NCI-H226 (cell line): Measurements from ENCODE around the gene RAB39A.

Source experiments
- DNase-seq: peaks from one replicate; pipeline ENCODE4 v3.0.0-alpha.2; 2015

RAB39A gene

DNA sequence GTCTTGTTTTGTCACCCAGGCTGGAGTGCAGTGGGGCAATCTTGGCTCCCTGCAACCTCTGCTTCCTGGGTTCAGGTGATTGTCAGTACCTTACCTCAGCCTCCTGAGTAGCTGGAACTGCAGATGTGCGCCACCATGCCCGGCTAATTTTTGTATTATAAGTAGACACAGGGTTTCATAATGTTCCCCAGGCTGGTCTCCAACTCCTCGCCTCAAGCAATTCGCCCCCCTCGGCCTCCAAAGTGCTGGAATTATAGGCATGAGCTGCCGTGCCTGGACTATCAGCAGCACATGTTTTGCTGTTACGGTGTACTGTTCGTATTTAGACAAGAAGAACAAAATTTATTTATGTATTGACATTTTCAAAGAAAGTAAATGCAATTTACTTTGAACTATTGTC, 34.8 kb downstream of the RAB39A start:
- DNase-seq = no peak

- DNase-seq = no peak
These were observed 41.0 kb downstream of the RAB39A start for GRCh38 chr11:107969219-107969618.

DNA sequence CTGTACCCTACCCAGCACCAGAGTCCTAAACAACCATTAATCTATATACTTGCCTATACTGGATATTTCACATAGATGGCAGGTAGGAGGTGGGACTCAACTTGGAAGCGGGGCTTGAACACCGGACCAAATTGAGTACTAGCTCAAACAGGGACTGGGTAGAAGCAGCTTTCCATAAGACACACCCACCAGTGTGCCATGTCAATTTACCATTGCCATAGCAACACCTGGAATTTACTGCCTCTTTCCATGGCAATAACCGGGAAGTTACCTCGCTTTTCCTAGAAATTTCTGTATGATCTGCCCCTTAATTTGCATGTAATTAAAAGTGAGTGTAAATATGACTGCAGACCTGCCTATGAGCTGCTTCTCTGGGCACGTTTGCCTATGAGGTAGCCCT, 41.8 kb downstream of the RAB39A start:
- DNase-seq = no peak

GRCh38 chr11:107973641-107974040, 45.4 kb downstream of the RAB39A start:
- no peak for DNase-seq

DNA sequence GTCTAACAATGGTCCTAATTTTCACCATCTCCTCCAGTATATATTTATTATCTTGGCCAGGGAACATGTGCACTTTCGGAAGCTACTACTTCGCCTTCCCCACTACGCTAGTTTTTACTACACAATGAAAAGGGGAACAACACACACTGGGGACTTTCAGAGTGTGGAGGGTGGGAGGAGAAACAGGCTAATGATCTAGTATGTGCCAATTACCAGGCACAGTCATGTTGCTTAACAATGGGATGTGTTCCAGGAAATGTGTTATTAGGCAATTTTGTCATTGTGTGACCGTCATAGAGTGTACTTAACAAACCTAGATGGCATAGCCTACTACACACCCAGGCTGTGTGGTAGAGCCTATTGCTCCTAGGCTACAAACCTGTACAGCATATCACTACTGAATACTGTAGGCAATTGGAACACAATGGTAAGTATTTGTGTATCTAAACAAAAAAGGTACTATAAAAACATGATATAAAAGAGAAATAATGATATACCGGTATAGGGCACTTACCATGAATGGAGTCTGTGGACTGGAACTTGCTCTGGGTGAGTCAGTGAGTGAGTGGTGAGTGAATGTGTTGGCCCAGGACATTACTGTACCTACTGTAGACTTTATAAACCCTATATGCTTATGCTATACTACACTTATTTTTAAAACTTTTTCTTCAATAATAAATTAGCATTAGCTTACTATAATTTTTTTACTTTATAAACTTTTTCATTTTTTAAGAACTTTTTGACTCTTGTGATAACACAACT, 60.3 kb downstream of the RAB39A start:
- DNase-seq = no peak

GRCh38 chr11:107991868-107992414, 63.7 kb downstream of the RAB39A start:
- DNase-seq = no peak

GRCh38 chr11:107996006-107996776, 67.9 kb downstream of the RAB39A start:
- DNase-seq = no peak

DNA sequence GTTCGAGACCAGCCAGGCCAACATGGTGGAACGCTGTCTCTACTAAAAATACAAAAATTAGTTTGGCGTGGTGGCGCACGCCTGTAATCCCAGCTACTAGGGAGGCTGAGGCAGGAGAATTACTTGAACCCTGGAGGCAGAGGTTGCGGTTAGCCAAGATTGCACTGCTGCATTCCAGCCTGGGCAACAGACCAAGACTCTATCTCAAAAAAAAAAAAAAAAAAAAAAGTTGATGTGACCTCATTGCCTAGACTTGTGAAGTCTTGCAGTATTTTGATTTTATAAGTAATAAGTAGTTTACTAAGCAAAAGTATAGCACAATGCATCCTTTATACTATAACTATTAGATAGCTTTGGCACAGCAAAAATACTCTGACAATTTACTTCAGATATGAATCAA, 70.5 kb downstream of the RAB39A start:
- DNase-seq = peak; percentile 3

- DNase-seq = peak; percentile 69
These were observed 71.7 kb downstream of the RAB39A start for GRCh38 chr11:107999759-108000455.

- no peak for DNase-seq
These were observed 74.2 kb downstream of the RAB39A start for GRCh38 chr11:108002476-108002875.

DNA sequence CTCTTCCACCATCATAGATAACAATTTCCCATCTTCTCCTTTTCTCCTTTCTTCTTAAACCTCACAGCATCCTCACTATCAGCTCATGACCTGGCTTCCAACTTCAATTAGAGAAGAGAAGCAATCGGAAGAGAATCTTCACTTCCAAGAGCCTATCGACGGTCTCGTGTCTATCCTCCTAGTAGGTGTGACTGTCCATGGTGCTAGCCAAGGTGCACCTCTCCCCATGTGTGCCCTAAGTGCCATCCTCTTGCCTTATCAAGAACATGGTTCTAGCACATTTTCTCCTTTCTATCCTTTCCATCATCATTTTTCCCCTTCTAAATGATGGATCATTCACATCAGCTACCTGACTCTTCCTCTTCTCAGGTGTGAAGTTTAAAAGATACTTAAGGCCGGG, 75.4 kb downstream of the RAB39A start:
- DNase-seq = no peak

GRCh38 chr11:108007819-108008218, 79.6 kb downstream of the RAB39A start:
- no peak for DNase-seq

DNA sequence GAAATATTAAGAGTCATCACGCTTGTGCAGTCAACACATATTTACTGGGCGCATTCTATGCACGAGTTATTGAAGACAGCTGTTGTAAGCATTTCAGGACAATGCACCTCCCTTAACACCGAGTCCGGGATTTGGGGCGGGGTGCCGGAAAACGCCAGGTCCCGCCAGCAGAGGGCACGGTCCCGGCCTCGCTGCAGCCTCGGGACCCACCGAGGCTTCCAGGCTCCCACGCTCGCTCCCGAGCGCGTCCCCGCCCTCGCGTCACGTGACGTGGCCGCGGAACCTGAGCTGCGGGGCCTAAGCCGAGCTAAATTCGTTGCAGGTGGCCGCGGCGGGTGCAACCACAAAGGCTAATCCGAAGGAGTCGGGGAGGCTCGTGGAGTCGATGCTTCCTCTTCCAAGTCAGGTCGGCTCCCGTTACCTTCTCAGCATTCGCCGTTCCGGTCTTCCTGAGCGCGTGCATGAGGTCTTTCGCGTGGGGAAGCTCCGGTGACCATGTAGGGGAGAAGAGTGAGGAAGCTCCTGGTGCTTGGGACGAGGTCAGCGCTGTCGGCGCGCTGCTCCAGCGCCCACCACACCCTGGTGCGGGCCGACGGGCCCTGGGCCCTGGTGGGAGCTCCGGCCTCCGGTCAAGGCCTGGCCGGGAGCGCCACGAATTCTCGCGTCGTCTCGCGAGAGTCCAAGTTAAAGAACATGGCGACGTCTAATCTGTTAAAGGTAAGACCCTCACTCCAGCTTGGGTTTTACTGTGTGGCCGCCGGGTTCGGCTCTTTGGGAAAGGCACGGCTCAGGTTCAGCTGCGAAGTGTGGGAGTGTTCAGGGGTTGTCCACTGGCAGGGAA, 80.6 kb downstream of the RAB39A start, which contains the start of gene CUL5:
Gene CUL5 (plus strand): TSS at position 243 of the 841 bp plus-strand sequence. CDS start 451 bp downstream, at position 694.
- peak; percentile 85 for DNase-seq

DNA sequence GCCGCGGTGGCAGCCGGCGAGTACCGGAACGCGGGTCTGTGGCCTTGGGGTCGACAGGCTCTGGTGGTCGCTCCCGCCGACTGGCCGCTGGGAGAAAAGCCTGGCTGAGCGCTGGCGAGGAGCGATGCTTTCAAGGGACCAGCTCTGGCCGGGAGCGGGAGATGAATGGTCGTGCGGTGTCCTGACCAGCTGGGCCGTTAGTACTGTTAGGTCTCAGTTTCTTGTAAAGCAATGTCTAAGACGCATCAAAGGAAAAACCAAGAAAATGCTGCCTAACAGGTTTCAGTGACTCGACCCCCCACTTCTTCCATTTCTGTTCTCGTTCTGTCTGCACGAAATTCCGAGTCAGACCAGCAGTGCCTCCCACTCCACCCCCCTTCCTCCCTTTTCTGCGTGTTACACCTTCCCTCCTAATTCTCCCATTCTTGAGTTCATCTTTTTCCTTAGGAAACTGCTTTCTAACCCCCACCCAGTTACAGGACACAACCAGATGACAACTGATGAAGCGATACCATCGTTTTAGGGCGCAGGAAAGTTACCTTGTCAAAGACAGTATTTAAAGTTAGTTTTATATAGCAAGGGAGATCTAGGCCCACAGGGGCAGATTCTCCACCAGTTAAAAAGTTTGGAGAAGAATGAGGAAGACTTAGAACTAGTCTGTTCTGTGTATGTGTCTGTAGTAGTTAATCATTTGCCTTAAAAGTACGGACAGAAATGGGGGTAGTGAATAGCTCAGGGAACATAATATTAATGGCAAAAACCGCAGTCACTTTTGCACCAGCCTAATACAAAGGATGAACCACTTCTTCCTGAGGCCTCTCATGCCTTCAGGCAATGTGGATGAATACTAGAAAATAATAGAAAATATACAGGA, 81.5 kb downstream of the RAB39A start:
- no peak for DNase-seq

DNA sequence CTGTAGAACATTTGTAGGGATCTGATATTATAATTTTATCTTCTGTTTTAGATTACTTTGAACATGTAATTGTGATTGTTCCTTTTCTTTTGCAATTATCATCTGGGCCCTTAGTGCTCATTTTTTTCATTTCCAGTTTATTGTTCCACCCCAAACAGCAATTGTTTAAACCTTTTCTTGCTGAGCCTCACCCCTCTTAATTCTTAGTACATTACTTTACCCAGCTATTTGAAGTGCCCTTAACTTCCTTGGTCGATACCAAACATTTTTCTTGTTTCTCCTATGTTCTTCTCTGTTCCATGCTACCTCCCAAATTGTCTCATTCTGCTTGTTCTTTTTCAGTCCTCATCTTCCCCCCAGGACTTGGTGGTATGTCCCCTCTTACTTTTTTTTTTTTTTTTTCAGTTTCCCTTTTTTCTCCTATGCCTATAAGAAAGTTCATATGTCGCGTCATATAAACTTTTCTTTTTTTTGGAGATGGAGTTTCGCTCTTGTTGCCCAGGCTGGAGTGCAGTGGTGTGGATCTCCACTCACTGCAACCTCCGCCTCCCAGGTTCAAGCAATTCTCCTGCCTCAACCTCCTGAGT, 84.0 kb downstream of the RAB39A start:
- DNase-seq = no peak
